Stimulated activated CD8-positive, alpha-beta memory T cell treated with anti-CD3 and anti-CD28 coated beads, Interleukin-12 subunit alpha, Interleukin-12 subunit beta, amount 100 ng/mL, for 24 hours (primary cell): Measurements from ENCODE around the gene NCKAP5.

ENCODE experiments used
- DNase-seq: peaks from one replicate; pipeline ENCODE4 v3.0.0-alpha.2; 2020; ENCODE audit errors: extremely low read depth

The NCKAP5 gene

DNA sequence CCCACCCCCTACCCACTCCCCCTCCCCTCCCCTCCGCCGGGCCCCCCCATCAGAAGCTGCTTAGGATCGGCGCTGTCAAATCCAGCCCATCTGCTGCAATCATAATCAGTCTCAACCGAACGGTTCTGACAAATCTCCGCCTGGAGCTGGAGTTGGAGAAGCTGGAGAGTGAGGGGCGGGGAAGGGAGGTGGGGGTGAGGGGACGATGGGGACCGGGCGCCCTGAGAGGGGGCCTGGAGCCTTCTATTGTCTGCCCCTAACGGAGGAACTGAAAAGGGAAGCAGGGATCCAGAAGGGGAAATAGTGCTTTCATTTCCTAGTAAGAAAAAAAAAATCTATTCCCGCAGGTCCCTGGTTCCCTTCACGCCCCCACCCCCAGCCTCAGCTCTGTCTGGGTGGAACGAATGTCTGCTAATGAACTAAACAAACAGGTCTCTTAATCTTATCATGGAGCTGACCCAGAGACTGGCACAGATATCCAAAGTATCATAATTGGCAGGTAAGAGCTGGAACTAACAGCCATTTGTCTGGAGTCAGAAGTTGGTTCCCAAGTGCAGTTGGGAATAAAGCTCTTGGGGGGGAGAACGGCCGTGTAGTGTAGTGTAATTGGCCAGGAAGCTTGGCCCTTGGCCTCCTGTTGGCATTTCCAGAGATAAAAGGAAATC is 301.2 kb downstream of the NCKAP5 start:
- no peak for DNase-seq

DNA sequence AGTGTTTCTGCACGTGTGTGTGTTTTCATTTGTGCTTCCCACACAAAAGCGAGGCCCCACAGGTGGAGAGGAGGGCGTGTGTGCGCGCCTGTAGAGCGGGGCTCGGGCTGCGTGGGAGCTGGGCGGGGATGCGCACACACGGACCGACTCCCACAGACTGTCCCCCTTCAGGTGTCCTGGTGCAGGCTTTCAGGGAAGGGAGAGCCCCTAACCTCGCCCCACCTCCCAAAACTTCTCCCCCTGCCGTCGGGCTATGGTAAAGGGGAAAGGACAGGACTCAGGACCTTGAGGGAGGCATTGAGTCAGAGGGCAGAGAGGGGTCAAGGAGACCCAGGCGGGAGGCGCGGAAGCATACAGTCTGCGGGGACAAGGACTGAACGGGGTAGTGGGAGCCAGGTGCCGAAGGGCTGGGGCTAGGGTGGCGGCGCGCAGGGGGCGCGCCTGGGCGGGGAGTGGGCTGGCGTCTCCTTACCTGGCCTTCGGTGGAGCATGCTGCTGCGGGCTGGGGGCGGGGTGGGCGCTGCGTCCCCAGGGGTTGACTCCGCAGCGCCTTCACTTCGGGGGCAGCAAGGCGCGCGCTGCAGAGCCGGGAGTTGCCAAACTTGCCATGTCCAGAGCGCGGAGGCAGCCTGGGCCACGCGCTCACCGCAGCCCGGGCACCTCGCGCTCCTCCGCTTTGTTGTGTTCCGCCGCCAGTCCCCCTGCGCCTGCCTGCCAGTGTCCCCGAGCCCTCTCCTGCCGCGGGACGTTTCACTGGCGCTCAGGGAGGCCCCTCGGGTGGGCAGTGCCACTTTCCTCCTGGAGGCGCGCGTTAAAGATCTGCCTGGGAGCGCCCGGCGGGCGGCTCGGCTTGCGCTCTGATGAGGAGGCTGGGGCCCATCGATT is 302.0 kb downstream of the NCKAP5 start:
- DNase-seq: no peak

DNA sequence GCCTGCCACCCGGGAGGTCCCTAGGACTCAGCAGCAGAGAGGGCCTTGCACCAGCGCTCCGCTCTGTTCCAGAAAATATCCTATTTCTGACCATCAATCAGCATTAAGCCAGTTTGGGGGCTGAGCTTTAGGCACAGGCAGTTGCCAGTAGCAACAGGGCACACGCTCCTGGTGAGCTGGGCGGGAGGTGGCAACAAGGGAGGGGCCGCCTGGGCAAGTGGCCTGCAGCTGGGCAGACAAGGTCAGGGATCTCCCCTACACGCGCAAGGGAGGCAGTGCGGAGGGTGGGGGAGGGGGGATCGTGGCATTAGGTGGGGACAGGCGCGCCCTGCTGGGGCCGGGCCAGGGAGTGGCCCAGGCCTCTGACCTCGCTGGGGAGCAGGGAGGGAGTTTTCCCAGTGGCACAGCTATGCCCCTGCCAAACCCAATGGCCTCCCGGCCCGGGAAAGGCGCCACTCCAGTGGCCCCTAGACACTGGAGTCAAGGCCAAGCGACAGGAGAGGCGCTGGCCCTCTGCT is 302.8 kb downstream of the NCKAP5 start:
- DNase-seq: no peak

DNA sequence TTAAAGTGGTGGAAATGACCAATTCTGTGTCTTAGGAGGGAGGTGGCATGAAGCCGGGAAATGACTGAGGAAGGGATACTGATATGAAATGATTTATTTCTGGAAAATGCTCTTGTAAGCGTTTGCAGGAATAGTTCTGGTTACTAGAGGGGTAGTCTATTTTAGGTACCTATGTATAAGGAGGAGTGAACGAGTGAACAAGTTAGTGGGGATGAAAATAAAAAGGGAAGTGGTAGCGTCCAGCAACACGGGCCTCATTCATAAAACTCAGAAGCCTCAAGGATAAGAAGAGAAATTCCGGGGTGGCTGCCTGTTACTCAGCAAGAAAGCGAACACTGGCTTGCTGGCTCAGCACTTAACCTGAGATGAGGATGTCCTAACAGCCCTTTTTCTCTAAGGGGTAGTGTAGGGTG is 303.3 kb downstream of the NCKAP5 start:
- no peak for DNase-seq

DNA sequence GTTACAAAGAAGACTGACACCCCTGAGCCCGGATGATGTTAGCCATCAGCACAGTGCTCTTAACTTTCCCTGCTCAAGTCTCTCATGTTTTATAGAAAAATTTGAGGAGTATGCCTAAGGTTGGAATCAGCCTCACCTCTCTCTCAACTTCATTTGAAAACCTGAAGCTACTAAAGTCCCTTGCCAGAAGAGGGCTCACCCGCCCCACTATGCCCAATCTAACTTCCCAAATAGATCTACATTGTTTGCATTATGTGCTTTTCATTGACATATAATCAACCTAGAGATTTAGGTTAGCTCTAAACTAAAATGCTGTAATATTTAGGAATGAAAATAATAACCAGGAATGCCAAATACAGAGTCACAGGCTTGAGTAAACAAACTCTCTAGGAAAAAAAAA is 305.4 kb downstream of the NCKAP5 start:
- DNase-seq: no peak

DNA sequence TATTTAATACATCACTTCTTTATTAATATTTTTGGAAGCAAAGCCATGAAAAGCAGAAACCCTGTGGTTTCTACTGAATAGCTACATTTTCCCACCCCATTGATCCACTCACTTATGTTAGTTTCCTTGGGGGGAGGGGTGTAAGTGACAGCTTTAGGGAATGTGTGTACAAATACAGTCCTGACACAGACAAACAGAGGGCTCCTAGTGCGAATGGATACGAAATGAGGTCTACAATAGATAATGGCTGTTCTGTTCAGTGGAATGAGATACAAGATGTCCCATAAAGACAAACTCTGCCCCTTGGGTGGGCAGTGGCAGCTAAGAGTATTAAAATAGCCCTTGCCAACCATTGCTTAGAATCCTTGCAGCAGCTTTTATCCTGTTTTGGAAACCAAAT is 312.9 kb downstream of the NCKAP5 start:
- no peak for DNase-seq

DNA sequence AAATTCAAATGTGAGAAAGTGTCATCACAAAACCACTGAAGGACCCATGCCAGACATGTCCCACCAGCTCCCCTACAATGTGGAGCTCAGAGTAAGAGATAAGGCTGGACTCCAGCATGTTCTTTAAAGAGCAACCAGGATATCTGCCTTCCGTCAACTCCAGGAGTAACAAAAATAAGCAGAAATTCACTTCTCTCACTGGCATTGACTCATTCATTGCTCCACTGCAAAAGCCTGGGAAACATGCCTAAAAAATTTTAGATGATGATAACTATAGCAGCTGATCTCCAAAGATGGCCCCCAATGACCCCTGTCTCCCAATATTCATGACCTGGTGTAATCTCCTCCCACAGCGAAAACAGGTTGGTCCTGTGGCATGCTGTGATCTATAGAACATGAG is 314.5 kb downstream of the NCKAP5 start:
- DNase-seq: no peak

DNA sequence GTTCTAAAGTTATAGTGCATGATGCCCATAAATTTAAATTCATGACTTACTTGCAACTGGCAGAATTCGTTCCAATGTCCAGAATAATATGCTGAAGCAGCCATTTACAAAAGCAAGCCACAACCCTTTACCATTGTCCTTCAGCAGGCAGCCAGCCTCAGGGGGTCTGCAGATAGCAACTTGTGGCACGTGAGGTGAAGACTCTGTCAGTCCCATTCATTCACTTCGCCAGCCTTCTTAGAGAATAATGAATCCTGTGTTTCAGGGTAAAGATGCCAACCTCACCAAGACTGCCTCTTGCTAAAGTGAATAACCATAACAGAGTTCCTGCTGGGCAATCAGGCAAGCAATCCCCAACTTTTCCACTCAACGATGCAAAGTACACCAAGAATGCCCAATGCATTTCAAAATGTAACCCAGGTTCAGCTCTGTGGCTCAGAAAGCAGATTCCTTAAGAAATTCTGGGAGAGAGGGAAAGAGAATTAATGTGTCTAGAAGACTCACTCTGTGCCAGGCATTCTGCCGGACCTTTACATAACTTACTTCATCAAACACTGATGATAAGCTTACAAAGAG is 315.4 kb downstream of the NCKAP5 start:
- no peak for DNase-seq

DNA sequence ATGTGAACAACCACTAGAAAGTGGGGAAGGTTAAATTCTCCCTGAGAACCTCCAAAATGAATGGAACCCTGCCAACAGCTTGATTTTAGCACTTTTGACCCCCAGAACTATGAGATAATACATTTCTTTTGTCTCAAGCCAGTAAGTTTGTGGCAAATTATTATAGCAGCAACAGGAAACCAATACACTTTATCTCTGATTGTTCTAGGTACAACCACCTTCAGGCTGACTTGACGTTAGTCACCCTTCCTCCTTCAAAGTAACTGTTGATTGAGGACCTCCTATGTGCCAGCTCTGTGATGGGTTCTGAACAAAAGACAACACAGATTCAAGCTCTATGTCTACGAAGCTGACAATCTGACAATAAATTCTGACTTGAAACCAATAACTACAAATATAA is 318.9 kb downstream of the NCKAP5 start:
- no peak for DNase-seq

DNA sequence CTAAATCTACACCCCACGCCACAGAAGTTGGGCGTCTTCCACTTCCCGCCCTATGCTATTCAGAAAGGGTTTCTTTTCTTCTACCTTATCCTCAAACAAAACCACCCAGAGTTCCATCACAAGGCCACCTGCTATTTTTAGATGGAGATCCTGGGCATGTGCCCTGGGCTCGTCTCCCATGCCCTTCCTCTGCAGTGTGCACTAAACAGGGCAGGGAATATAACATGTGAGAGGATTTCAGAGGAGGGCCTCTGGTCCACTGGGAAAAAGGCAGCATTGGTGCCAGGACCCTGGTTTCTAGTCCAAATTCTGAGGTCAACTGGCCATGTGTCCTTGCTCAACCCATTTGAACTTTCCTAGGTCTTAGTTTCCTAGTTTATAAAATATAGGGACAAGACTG is 320.0 kb downstream of the NCKAP5 start:
- no peak for DNase-seq

DNA sequence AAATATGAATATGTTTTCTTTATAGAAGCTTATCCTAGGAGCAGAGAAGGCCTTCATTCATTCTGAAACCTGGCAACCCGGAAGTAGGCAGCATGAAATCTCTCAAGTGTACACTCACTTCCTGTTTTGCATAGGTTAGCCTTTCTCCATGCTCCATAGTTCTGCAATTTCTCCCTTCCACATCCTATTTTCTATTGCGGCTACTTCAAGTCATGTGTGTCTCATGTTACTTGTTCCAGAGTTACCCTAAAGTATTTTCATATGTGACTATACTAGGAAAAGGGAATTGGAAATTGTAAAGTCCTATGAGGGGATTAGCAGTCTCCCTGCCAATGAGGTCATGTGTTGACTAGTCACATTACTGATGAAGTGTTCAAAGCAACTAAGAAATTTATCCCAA is 320.6 kb downstream of the NCKAP5 start:
- DNase-seq: no peak

DNA sequence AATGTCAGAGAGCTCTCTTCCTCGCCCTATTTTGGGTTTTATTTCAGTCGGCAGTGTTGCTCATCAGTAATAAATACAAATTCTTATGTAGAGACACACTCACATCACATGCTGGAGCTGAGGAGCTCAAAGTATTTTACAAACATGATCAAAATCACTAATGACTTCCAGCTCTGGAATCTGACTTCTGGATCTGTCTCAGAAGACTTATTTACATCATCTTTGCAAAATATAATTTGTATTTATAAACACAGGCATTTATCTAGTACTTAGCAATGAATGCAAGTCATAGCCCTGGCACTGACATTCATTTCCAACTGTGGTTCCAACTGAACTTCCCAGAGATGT is 327.1 kb downstream of the NCKAP5 start:
- DNase-seq: no peak

DNA sequence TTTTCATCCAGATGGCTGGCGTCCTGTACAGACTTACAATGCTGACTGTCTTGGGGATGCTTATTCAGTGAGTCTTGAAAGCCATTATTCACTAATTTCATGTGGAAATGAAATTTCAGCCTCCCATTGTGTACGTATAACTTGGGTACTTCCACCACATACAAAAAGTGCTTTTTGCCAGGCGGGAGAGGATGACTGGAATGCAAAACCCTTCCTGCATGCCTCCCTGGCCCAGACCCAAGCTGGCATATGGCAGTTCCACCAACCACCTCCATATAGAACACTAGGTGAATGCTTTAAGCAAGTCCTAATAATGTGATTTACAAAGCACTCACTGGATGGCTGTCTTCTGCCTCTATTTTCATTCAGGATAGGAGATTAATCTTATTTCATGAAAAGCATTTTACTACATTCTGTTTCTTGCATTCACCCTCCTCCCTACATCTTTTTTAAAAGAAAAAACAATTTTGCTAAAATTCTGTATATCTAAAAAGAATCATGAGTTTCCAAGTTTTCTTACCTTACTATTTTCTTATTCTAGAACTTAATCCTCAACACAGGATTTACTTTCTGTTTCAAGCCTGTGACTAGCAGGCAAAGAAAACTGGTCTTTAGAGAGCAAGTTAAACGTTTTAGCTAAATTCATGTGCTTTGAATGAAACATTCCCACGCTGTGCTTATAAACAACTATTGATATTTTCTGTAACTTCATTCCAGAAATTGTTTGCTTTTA is 327.6 kb downstream of the NCKAP5 start:
- DNase-seq: no peak

DNA sequence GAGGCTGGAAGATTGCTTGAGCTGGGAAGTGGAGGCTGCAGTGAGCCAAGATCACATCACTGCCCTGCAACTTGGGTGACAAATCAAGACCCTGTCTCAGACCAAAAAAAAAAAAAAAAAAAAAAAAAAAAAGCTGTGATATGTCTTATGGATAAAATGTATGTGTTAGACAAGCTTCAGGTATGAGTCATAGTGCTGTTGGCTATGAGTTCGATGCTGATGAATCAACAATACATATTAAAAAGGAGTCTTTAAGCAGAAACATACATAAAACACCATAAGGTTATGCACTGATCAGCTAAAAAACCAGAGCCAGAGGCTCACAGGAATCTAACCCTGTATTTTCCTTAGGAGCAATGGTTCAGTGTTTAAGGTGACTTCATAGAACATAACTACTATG is 332.3 kb downstream of the NCKAP5 start:
- no peak for DNase-seq

DNA sequence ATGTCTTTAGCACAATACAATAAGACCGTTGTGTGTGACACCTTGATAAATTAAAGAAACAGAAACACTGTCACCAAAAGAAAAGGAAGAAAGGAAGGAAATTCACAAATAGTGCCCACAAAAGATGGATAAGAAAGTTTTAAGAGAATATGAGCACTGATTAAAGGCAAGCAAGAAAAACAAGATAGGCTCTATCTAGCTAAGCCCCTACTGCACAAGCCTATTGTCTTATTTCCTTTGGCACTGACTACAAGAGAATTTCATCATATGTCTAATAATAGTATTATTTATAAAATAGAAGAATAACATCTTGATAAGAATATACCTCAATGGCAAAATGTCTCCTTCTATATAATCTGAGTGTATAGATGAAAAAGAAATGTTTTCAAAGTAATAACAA is 335.7 kb downstream of the NCKAP5 start:
- no peak for DNase-seq

DNA sequence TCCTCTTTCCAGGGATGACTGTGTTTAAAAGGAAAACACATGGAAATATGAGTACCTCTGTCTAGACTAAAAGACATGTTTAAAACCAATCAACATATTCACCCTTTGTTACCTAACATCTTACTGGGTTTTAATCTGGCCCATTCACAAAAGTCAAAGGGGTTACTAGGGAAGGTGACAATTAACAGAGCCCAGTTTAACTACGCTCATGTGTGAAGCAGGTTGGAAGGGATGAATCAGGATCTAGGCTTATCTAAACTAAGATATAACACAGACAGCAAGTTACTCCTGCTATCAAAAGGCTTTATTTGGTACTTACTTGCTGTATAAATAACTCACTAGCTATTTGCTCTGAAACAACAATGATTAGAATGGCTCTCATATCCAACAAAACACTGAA is 337.0 kb downstream of the NCKAP5 start:
- no peak for DNase-seq

DNA sequence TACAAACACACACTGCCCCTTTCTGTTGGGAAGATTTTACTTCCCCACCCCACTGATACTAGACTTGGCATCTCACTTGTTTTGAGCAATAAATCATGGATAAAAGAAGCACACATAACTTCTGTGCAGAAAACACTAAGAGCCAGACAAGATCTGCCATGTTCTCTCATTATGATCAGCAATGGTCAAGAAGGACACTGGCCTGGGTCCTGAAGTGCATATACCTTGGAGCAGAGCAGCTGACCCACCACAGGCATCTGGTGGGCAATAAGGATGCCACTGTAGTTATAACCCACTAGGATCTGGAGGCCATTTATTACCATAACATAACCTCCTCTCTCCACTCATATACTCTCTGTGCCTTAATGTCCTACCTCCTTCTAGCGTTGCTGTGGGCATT is 338.3 kb downstream of the NCKAP5 start:
- no peak for DNase-seq

DNA sequence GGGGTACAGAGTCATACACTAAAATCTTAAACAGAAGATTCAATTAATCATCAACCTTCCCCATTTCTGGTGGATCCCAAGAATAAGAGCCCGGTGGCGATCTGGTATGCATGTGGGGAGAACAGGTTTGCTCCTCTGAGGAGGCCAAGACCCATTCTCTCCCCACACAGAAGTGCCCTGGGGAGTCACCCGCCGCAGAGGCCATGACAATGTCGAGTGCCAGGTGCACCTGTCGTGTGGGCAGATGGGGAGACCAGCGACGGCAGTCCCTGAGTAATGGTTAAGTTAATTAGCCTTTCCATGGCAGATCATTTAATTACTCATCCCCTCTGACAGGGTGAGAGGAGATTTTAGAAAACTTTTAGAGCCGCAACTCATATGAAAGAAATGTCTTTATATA is 345.0 kb downstream of the NCKAP5 start:
- no peak for DNase-seq

DNA sequence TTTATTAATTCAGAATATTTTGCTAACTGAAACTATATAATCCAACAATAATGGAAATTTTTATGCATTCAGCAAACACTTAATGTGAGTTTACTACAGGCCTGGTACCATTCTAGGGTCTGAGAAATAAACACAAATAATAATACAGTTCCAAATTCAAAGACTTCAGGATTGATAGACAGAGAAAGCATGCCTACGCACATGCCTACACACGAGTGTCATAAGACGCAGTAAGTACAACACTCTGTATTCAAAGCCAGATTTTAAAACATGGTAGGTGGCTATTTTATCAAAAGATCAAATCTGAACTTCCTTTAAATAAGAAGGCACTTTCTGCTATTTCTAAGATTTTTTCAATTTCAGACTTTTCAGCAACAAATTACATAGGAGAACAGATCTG is 346.9 kb downstream of the NCKAP5 start:
- DNase-seq: no peak

DNA sequence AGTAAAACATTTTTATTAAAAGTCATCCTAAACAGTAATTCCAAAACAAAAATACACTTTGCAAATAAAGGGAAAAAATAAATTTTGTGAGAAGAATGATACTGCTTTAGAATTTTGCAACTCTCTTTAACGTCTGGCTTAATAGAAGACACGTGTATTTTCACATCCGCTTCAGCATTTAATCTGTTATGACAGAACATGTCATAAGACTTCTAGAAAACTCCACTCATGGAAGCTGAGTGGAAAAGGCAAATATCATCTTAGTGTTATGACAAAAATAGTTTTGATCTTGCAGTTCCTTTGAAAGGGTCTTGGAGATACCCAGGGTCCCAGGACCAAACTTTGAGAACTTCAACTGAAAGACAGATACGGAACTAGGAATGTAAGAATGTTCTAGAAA is 350.1 kb downstream of the NCKAP5 start:
- no peak for DNase-seq

DNA sequence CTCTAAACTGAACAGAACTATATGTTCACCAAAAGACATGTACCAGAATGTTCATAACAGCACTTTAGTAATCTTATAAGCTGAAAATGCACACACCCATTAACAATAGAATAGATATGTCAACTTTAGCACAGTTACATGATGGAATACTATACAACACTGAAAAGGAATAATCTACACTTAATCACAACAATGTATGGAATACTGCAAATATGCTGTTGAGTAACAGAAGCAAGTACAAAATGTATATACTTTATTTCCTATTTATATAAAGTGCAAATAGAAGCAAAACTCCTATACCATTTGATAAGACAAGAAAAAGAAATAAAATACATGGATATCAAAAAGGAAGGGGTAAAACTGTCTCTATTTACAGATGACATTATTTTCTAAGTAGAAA is 352.8 kb downstream of the NCKAP5 start:
- DNase-seq: no peak

DNA sequence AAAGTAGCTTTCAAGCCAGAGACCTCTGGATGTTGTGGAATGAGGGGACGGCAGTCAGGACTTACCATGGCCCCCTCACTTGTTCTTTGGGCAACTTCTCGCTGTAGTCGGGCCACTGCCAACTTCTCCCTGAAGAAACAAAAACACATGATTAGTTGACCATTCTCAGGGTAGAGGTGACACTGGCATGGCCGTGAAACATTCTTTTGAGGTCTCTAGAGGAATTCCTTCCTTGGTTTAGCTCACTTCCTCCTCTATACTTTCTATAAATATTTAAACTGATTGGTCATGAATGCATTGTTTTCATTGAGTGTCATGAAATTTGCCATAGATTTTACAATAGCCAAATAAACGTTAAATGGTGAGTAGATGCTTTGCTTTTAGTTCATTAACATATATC is 354.6 kb downstream of the NCKAP5 start:
- no peak for DNase-seq
